ACC112 (cell line): Measurements from ENCODE around the gene NPAS3.

Source experiments
- H2AFZ ChIP-seq: fragments of 200-600 bp; sonication (generic); one replicate; pipeline ENCODE4 v1.6.0; 2017; ENCODE audit warnings: antibody characterized with exemption, low read length; ENCODE audit not compliant: unreplicated experiment
- H3K27ac ChIP-seq: fragments of 200-600 bp; sonication (generic); 2 replicates; pipeline ENCODE4 v1.5.1; 2014; ENCODE audit warnings: low read depth, mild to moderate bottlenecking, antibody characterized with exemption, low read length, moderate library complexity
- H3K27me3 ChIP-seq: fragments of 200-600 bp; sonication (generic); 2 replicates; pipeline ENCODE4 v1.6.1; 2014; ENCODE audit warnings: mild to moderate bottlenecking, antibody characterized with exemption, low read length, moderate library complexity, mixed read lengths; ENCODE audit not compliant: insufficient read depth
- H3K36me3 ChIP-seq: fragments of 200-600 bp; sonication (generic); 2 replicates; pipeline ENCODE4 v1.6.1; 2016; ENCODE audit warnings: mild to moderate bottlenecking, antibody characterized with exemption, low read length, moderate library complexity, mixed read lengths; ENCODE audit not compliant: insufficient read depth
- H3K4me1 ChIP-seq: fragments of 200-600 bp; sonication (generic); one replicate; pipeline ENCODE4 v1.6.1; 2016; ENCODE audit warnings: low read length, mixed read lengths; ENCODE audit not compliant: insufficient read depth, unreplicated experiment, control insufficient read depth
- H3K4me3 ChIP-seq: fragments of 200-600 bp; sonication (generic); 2 replicates; pipeline ENCODE4 v1.5.1; 2014; ENCODE audit warnings: mild to moderate bottlenecking, low read depth, low read length
- H3K79me2 ChIP-seq: fragments of 200-600 bp; sonication (generic); one replicate; pipeline ENCODE4 v1.6.0; 2016; ENCODE audit warnings: low read length; ENCODE audit not compliant: control insufficient read depth, unreplicated experiment, insufficient read depth

The NPAS3 gene

DNA sequence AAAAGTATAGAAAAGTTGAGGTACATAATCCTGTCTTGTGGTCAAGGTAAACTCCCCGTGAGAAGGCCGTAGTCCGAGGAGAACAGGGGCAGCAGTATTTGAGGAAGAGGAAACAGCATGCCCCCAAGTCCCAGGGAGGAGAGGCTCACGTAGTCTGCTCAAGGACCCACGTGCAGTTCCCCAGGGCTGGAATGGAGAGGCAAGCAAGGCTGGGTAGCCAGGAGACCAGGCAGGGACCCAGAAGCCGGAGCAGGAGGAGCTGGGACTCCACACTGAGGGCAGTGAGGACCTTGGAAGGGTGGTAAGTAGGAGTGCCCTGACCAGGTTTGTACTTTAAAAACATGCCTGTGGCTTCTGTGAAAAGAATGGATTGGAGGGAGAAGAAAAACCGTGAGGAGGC lies 912.1 kb downstream of the NPAS3 start:
- no peaks in the 10 kb centered on the region for H3K36me3 ChIP-seq
- H2AFZ ChIP-seq: no peak overlapping the region
- peaks cover 53% of the 10 kb centered on the region for H3K27me3 ChIP-seq
- H3K79me2 ChIP-seq: no peaks in the 10 kb centered on the region
- no peak overlapping the region for H3K27ac ChIP-seq
- no peaks in the 10 kb centered on the region for H3K4me1 ChIP-seq
- no peak overlapping the region for H3K4me3 ChIP-seq

DNA sequence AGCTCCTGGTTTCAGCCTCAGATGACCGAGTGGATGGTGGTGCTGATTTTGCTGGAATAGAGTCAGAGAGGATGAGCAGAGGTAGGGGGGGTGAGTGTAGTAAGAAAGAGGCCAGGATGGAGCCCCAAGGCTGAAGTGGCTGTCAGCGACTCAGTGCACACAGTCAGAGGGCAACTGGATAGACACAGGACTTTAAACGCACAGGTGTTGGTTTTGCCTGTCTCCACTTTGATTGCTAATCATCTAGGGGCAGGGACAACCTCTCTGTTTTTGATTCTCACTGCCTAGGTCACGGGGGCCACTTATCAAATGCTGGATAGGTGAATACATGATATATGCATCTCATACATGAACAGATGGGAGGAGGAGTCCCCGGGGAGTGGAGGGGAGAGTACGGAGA lies 912.7 kb downstream of the NPAS3 start:
- no peaks in the 10 kb centered on the region for H3K36me3 ChIP-seq
- no peak overlapping the region for H2AFZ ChIP-seq
- no peaks in the 10 kb centered on the region for H3K4me1 ChIP-seq
- H3K79me2 ChIP-seq: no peaks in the 10 kb centered on the region
- H3K4me3 ChIP-seq: no peak overlapping the region
- H3K27me3 ChIP-seq: peaks cover 53% of the 10 kb centered on the region
- H3K27ac ChIP-seq: no peak overlapping the region

DNA sequence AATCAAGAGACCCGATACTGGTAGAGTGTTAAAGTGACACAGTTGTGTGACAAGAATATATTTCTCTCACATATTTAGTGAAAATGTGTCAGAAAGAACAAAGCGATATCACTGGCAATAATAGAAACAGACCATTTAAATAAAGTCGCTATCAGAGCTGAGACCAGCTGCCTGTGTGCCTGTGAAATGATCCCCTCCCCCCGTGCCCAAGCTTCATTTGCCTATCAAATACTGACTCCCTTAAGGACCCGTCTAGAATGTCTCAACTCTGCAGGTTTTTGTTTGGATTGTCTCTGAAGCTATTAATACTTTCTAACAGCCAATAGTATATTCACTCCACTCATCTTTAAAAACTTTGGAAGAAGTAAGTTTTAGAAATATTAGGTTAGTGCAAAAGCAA lies 913.3 kb downstream of the NPAS3 start:
- H3K4me1 ChIP-seq: no peaks in the 10 kb centered on the region
- no peak overlapping the region for H3K27ac ChIP-seq
- peaks cover 53% of the 10 kb centered on the region for H3K27me3 ChIP-seq
- H3K79me2 ChIP-seq: no peaks in the 10 kb centered on the region
- H2AFZ ChIP-seq: no peak overlapping the region
- H3K4me3 ChIP-seq: no peak overlapping the region
- no peaks in the 10 kb centered on the region for H3K36me3 ChIP-seq
